H7 (cell line): ENCODE measurements around the gene FAM47E. TPM values are rescaled to one million over a fixed set of nuclear protein-coding genes. Genes with fewer than 3 reads are reported as not detected.
"Not testable (repeated sequence)": the region's sequence is repeated elsewhere in the genome, so short reads cannot be mapped to it uniquely, and the experiment has no call there.

Experiments
- DNase-seq: peaks from one replicate; pipeline ENCODE4 v3.0.0; 2012
- H3K27me3 ChIP-seq: 2 replicates; pipeline ENCODE4 v1.6.0; 2011; ENCODE audit warnings: mild to moderate bottlenecking, low read length; ENCODE audit not compliant: control insufficient read depth, insufficient read depth
- H3K36me3 ChIP-seq: replicated peaks from 2 replicates; pipeline ENCODE4 v1.5.1; 2011; ENCODE audit warnings: low read length; ENCODE audit not compliant: control insufficient read depth, insufficient read depth
- H3K4me3 ChIP-seq: 2 replicates; pipeline ENCODE4 v1.5.1; 2011; ENCODE audit warnings: low read depth, mild to moderate bottlenecking, control low read depth, low read length, moderate library complexity; ENCODE audit not compliant: insufficient read depth
- total RNA-seq: library from RNA; depleted of rRNA; stranded (reverse); fragments of >200 nt; shearing (Covaris generic); gene quantifications from 2 replicates; pipeline ENCODE4 v1.2.3, GENCODE V29; 2014

Gene FAM47E
- total RNA-seq, 1 experiment from 2014 or later, result 0.17 TPM

DNA sequence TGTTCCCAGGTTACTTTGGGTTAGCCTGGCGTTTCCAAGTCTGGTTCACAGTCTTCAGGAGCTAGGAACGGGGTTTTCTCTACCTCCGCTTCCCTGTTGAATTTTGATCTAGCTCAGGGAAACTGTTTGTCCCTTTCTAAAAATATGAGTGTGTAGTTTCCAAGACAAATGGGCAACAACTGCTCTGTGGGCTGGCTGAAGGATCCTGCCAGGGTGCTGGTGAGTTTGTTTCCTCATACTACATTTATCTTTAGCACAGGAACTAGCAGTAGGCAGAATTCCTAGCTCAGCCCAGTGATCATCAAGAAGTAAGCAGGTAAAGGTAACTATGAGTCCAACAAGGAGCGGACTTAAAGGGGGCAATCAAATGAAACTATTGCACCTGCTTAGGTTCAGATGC is 13.3 kb upstream of the FAM47E start:
- no peak overlapping the region for H3K4me3 ChIP-seq
- no peaks in the 10 kb centered on the region for H3K27me3 ChIP-seq
- H3K36me3 ChIP-seq, result no peaks in the 10 kb centered on the region
- DNase-seq, result no peak

DNA sequence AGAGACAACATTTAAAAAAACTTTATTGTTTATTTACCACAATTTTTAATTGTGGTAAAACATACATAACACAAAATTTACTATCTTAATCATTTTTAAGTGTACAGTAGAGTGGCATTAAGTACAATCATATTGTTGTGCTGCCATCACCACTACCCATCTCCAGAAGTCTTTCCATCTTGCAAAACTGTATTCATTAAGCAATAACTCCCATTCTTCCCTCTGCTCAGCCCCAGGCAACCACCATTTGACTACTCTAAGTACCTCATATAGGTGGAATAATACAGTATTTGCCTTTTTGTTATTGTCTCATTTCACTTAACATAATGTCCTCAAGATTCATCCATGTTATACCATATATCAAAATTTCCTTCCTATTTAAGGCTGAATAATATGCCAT is 12.8 kb upstream of the FAM47E start:
- no peak for DNase-seq
- Histone ChIP-seq H3K27me3 (no peaks in the 10 kb centered on the region), H3K36me3 (no peaks in the 10 kb centered on the region), H3K4me3 (no peak overlapping the region)

DNA sequence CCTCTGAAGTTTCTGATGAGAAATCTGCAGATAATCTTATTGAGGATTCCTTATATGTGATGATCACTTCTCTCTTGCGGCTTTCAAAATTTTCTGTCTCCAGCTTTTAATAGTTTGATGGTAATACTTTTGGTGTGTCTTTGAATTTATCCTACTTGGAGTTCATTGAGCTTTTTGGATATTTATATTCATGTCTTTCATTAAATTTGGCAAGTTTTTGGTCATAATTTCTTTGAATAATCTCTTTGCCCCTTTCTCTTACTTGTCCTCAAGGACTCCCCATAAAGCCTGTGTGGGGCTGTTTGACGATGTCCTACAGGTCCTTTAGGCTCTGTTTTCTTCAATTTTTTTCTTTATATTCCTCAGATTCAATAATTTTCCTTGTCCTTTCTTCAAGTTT is 11.3 kb upstream of the FAM47E start:
- DNase-seq, result no peak
- H3K36me3 ChIP-seq, result no peaks in the 10 kb centered on the region
- no peaks in the 10 kb centered on the region for H3K27me3 ChIP-seq
- no peak overlapping the region for H3K4me3 ChIP-seq

DNA sequence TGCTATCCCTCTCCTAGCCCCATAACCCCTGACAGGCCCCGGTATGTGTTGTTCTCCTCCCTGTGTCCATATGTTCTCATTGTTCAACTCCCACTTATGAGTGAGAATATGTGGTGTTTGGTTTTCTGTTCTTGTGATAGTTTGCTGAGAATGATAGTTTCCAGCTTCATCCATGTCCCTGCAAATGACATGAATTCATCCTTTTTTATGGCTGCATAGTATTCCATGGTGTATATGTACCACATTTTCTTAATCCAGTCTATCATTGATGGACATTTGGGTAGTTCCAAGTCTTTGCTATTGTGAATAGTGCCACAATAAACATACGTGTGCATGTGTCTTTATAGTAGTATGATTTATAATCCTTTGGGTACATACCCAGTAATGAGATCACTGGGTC is 7.6 kb upstream of the FAM47E start:
- not testable (repeated sequence) for H3K4me3 ChIP-seq, H3K36me3 ChIP-seq, DNase-seq, H3K27me3 ChIP-seq

DNA sequence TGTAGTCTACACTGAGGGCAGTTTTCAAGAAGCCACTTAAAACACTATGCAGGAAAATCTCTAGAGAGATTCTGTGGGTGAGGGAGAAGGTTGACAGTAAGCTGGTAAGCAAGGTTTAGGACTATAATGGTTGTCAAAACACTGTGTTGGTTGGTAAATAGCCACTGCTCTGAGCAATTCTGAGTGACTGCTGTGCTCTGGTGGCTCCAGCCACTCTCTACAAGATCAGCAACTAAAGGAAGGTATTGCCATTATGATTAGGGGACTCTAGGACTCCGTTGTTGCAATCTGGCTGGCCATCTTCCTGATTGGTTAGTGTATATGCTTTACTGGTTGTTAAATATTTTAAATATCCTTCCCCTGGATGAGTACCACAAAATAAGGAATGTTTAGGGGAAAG is 5.5 kb upstream of the FAM47E start:
- H3K4me3 ChIP-seq, result no peak overlapping the region
- H3K27me3 ChIP-seq, result peaks cover 6% of the 10 kb centered on the region
- no peak for DNase-seq
- no peaks in the 10 kb centered on the region for H3K36me3 ChIP-seq

DNA sequence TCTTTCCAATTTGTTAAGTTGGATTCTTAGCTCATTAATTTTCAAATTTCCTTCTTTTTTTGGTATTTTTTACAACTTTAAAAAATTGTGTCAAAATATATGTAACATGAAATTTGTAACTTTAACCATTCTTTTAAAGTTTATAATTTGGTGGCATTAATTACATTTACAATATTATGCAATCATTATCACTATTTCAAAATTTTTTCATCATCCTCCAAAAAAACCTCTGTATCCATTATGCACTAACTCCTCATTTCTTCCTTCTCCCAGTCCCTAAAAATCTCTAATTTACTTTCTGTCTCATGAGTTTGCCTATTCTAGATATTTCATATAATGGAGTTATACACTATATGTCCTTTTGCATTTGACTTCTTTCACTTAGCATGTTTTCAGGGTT is 4.7 kb upstream of the FAM47E start:
- Histone ChIP-seq H3K27me3 (peaks cover 12% of the 10 kb centered on the region), H3K36me3 (no peaks in the 10 kb centered on the region)
- DNase-seq, result no peak

DNA sequence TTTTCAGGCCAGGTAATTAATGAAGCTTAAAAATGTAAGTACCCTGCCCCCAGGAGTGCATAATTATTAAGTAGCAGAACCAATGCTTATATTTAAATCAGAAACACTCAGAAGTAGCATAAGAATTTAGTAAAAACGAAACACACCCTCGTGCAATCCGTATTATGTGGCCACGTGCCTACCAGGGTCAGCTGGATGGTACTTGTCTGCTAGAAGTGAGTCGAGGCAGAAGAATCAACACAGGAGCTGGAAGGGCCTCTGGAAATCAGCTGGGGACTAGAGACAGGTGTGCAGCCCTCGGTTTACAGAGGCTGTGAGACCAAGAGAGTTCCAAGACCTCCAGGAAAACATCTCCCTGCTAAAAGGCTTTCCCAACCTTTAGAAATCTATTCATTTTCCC is 559 bp upstream of the FAM47E start:
- Histone ChIP-seq H3K36me3 (no peaks in the 10 kb centered on the region), H3K4me3 (peak overlapping the region; percentile 58), H3K27me3 (peaks cover 20% of the 10 kb centered on the region)
- peak; percentile 32 for DNase-seq

More for the DNA sequence above, 4.7 kb upstream of the FAM47E start:
- H3K4me3 ChIP-seq, result no peak overlapping the region

DNA sequence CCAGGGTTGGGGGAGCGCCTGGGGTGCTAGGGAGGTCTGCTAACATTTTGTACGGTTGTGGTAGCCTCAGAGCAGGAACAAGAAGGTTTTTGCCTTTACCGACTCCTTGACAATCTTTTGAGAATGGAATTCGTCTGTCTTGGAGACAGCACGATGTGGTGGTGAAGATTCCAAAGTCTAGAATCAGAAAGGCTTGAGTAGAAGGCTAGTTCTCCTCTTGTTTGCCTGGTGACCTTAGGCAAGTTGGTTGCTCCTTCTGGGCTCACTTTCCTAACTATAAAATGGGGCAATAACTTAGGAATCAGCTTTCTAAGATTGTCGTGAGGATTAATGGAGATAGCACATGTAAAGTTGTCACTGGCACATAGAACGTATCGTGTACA is 741 bp downstream of the FAM47E start:
- Histone ChIP-seq H3K27me3 (peaks cover 20% of the 10 kb centered on the region), H3K4me3 (peak overlapping the region; percentile 58; the same call in 1 of the 2 replicates), H3K36me3 (no peaks in the 10 kb centered on the region)
- no peak for DNase-seq

DNA sequence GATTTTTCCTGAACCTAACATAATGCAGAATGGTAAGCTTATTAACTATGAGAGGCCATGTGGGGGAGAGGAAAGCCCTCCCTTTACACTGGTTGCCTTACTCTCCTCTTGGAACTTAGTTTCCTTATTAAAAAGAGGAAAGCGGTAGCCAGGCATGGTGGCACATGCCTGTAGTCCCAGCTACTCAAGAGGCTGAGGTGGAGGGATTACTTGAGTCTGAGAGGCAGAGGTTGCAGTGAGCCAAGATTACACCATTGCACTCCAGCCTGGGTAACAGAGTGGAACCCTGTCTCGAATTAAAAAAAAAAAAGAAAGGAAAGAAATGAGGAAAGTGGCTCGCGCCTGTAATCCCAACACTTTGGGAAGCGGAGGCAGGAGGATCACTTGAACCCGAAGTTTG is 2.0 kb downstream of the FAM47E start:
- Histone ChIP-seq H3K36me3 (no peaks in the 10 kb centered on the region), H3K4me3 (no peak overlapping the region), H3K27me3 (peaks cover 20% of the 10 kb centered on the region)
- no peak for DNase-seq

DNA sequence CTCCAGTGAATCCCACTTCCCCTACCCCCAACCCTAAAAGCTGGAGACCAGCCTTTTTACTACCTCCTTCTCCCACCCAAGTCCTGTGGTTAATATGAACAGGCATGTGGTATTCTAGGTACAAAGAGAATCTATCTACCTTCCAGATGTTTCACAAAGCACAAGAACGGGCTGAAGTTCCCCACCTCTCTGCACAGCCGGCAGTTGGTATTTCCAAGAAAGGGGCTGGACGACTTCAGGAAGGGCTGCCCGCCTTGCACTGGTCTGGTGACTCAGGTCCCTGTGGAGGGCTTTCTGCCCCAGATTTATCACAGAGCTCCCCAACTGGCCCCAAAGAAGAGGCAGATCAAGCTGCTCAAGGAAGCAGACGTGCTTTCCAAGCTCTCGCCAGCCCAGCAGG is 4.5 kb downstream of the FAM47E start:
- H3K27me3 ChIP-seq, result peaks cover 15% of the 10 kb centered on the region
- H3K36me3 ChIP-seq, result no peaks in the 10 kb centered on the region
- no peak for DNase-seq
- no peak overlapping the region for H3K4me3 ChIP-seq

DNA sequence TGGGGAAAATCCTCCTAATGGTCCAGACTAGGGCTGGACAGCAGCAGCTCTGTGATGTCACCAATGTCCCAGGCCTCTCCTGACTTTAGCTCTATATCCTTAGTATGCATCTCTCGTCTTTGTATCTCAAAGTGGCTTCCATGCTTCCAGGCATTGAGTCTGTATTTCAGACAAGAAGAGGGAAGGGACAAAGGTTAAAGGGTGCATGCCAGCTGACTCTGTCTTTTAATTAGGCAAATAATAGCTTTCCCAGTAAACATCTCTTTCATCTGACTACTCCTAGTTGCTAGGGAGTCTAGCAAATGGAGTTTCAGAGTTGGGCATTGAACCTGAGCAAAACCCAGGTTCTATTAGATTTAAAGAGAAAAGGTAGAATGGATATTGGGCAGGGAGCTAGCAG is 5.4 kb downstream of the FAM47E start:
- H3K36me3 ChIP-seq, result no peaks in the 10 kb centered on the region
- no peak for DNase-seq
- H3K27me3 ChIP-seq, result peaks cover 7% of the 10 kb centered on the region; the same call in 1 of the 2 replicates
- H3K4me3 ChIP-seq, result no peak overlapping the region

DNA sequence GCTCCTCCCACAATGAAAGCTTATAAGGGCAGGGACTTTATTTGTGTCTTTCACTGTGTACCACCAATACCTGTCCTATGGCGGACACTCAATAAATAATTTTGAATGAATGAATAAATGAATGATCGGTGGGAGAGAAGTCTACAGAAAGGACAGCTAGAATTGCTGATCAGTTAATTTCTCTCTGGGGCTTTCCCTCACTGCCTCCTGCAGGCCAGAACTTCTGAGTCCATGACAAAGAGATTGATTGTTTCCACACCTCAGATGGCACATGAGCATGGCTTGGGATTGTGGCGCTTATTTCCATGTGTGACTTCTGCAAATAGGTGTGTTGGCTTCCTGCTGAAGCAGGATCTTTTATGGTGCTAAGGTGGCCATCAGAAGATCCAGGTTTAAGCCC is 6.3 kb downstream of the FAM47E start:
- no peaks in the 10 kb centered on the region; the same call in 1 of the 2 replicates for H3K27me3 ChIP-seq
- no peak for DNase-seq
- H3K4me3 ChIP-seq, result no peak overlapping the region
- H3K36me3 ChIP-seq, result no peaks in the 10 kb centered on the region

DNA sequence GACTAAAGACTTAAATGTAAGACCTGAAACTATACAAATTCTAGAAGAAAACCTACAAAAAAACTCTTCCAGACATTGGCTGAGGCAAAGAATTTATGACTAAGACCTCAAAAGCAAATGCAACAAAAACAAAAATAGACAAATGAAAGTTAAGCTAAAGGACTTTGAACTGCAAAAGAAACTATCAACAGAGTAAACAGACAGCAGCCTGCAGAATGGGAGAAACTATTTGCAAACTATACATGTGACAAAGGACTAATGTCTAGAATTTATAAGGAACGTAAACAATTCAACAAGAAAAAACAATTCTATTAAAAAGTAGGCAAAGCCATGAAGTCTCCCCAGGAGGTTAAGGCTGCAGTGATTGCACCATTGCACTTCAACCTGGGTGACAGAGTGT is 9.1 kb downstream of the FAM47E start:
- Histone ChIP-seq H3K36me3 (no peaks in the 10 kb centered on the region), H3K4me3 (no peak overlapping the region), H3K27me3 (no peaks in the 10 kb centered on the region)
- no peak for DNase-seq

DNA sequence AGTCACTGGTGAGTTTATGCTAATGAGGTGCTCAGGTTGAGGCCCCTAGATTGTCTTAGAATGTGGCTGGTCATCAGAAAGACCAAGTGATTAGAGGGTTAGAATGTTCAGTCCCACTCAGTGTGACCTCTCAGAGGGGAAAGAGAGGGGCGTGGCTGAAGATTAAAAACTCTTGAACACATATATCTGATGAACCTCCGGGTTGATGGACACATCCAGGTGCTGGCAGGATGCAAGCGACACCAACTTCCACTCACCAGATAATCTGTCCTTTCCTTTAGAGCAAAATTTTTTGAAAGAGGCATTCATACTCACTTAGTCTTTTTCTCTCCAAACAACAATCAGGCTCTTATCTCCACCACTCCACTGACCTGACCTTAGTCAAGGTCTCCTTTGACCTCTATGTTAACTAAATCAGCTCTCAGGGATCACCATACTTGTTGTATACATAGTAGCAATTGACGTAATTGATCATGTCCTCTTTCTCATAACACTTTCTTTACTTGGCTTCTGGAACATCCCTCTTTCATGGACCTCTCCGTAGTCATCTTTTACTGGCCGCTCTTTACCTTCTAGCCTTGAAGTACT is 14.2 kb downstream of the FAM47E start:
- no peaks in the 10 kb centered on the region for H3K36me3 ChIP-seq
- no peak overlapping the region for H3K4me3 ChIP-seq
- H3K27me3 ChIP-seq, result no peaks in the 10 kb centered on the region
- DNase-seq, result no peak

DNA sequence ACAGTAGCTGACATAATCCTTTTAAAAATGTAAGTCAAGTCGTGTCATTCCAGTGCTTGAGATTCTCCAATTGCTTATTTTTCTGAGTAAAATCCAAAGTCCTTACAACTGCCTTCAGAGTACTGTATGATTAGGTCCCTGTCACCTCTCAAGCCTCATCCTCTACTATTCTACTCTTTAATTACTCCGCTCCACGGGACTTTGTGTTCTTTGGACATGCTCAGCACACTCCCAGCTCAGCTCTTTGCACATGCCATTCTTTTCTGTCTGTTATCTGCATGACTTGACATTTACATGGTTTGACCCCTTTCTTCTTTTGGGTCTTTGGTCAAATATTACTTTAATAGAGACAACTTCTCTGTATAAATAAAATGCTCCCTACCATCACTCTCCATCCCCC is 15.1 kb downstream of the FAM47E start:
- Histone ChIP-seq H3K4me3 (no peak overlapping the region), H3K36me3 (no peaks in the 10 kb centered on the region), H3K27me3 (no peaks in the 10 kb centered on the region)
- DNase-seq, result no peak

DNA sequence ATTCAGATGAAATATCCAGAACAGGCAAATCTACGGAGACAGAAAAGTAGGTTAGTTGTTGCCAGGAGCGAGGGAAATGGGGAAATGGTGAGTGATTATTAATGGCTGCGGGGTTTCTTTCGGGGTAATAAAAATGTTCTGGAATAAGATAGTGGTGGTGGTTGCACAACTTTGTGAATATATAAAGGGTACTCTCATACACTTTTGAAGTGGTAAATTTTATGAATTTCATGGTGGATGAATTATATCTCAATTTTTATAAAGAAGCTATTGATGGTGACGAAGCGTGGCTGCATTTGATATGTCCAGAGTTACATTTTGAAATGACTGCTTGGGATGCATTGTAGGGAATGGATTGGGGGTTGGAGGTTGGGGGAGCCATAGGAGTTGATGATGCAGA is 16.3 kb downstream of the FAM47E start:
- DNase-seq, result no peak
- no peaks in the 10 kb centered on the region for H3K36me3 ChIP-seq
- no peaks in the 10 kb centered on the region for H3K27me3 ChIP-seq
- H3K4me3 ChIP-seq, result no peak overlapping the region
